ENCODE measurements around the gene H6PD.

The H6PD gene

GRCh38 chr1:9202240-9202870 is 32.2 kb upstream of the H6PD start:
- Histone ChIP-seq H3K4me1 (ENCODE audit: control insufficient read depth in 1 of 2, insufficient read depth in 1 of 2, low read depth in 1 of 2, low read length in 1 of 2) (peaks cover 27 to 42% of the 10 kb centered on the region in 2 experiments), H3K4me3 (ENCODE audit: low read depth in 1 of 2, low read length in 1 of 2) (no peak overlapping the region), H3K27ac (no peak overlapping the region), H3K9me3 (no peaks in the 10 kb centered on the region), H3K36me3 (no peaks in the 10 kb centered on the region), H3K27me3 (peaks cover 88% of the 10 kb centered on the region)
- no peak for TF ChIP-seq CTCF (IDR thresholded peaks at IDR 0.05)

- TF ChIP-seq CTCF (IDR thresholded peaks at IDR 0.05): no peak
- Histone ChIP-seq H3K4me3 (ENCODE audit: low read depth in 1 of 2, low read length in 1 of 2) (no peak overlapping the region), H3K4me1 (ENCODE audit: control insufficient read depth in 1 of 2, insufficient read depth in 1 of 2, low read depth in 1 of 2, low read length in 1 of 2) (peaks cover 22 to 35% of the 10 kb centered on the region in 2 experiments), H3K36me3 (no peaks in the 10 kb centered on the region), H3K27me3 (peaks cover 81% of the 10 kb centered on the region), H3K9me3 (no peaks in the 10 kb centered on the region), H3K27ac (no peak overlapping the region)
Measured at GRCh38 chr1:9203511-9203982, 31.0 kb upstream of the H6PD start.

DNA sequence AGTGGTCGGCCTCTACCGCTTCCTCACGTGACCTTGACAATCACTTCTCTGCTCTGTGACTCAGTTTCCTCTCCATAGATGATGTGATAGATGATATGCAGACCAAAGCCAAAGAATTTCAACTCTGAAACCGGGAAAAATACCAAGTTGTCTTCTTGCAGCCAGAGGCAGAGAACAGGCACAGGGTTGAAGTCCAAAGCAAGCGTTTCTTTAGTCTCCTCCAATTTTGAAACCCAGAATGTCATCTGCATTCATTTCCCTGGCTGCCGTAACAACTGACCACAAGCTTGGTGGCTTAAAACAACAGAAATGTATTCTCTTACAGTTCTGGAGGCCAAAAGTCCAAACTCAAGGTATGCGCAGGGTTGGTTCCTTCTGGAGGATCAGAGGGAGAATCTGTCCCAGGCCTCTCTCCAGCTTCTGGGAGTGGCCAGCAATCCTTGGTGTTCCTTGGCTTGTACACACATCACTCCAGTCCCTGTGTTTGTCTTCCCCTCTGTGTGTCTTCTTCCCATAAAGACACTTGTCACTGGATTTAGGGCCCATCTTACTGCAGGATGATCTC is 30.3 kb upstream of the H6PD start:
- Histone ChIP-seq H3K4me1 (ENCODE audit: control insufficient read depth in 1 of 2, insufficient read depth in 1 of 2, low read depth in 1 of 2, low read length in 1 of 2) (peaks cover 21 to 31% of the 10 kb centered on the region in 2 experiments), H3K27ac (no peak overlapping the region), H3K36me3 (no peaks in the 10 kb centered on the region), H3K9me3 (no peaks in the 10 kb centered on the region), H3K27me3 (peaks cover 75% of the 10 kb centered on the region), H3K4me3 (ENCODE audit: low read depth in 1 of 2, low read length in 1 of 2) (no peak overlapping the region)
- TF ChIP-seq CTCF (IDR thresholded peaks at IDR 0.05): no peak

GRCh38 chr1:9207086-9207485 is 27.5 kb upstream of the H6PD start:
- Histone ChIP-seq H3K36me3 (no peaks in the 10 kb centered on the region), H3K4me3 (ENCODE audit: low read depth in 1 of 2, low read length in 1 of 2) (no peak overlapping the region), H3K9me3 (no peaks in the 10 kb centered on the region), H3K4me1 (ENCODE audit: control insufficient read depth in 1 of 2, insufficient read depth in 1 of 2, low read depth in 1 of 2, low read length in 1 of 2) (peaks cover 19 to 26% of the 10 kb centered on the region in 2 experiments), H3K27ac (no peak overlapping the region), H3K27me3 (peaks cover 49% of the 10 kb centered on the region)
- TF ChIP-seq CTCF (IDR thresholded peaks at IDR 0.05): no peak

GRCh38 chr1:9207715-9208114 is 26.9 kb upstream of the H6PD start:
- Histone ChIP-seq H3K27ac (no peak overlapping the region), H3K36me3 (no peaks in the 10 kb centered on the region), H3K27me3 (peaks cover 43% of the 10 kb centered on the region), H3K4me3 (ENCODE audit: low read depth in 1 of 2, low read length in 1 of 2) (no peak overlapping the region), H3K9me3 (no peaks in the 10 kb centered on the region), H3K4me1 (ENCODE audit: control insufficient read depth in 1 of 2, insufficient read depth in 1 of 2, low read depth in 1 of 2, low read length in 1 of 2) (peaks cover 13 to 20% of the 10 kb centered on the region in 2 experiments)
- TF ChIP-seq CTCF (IDR thresholded peaks at IDR 0.05): no peak
